CD4-positive, alpha-beta T cell treated with Interleukin-4 for 4 hours (primary cell): ENCODE results near the gene MST1.

Experiments used
- DNase-seq: peaks from one replicate; pipeline ENCODE4 v3.0.0-alpha.2; 2020

Gene MST1

GRCh38 chr3:49654955-49655556 is 34.2 kb downstream of the MST1 start:
- no peak for DNase-seq

GRCh38 chr3:49654176-49654825 is 35.0 kb downstream of the MST1 start:
- DNase-seq, result no peak

GRCh38 chr3:49653621-49654020 is 35.7 kb downstream of the MST1 start:
- no peak for DNase-seq

GRCh38 chr3:49652903-49653415 is 36.3 kb downstream of the MST1 start:
- no peak for DNase-seq

GRCh38 chr3:49652218-49652902 is 36.9 kb downstream of the MST1 start:
- no peak for DNase-seq

- no peak for DNase-seq
Observed at GRCh38 chr3:49650637-49651036, 38.6 kb downstream of the MST1 start.

GRCh38 chr3:49650177-49650576 is 39.1 kb downstream of the MST1 start:
- DNase-seq, result no peak

GRCh38 chr3:49649576-49649975 is 39.7 kb downstream of the MST1 start:
- DNase-seq, result no peak

GRCh38 chr3:49648354-49649019 is 40.8 kb downstream of the MST1 start:
- no peak for DNase-seq

- DNase-seq, result no peak
Observed at GRCh38 chr3:49647741-49648140, 41.5 kb downstream of the MST1 start.

- no peak for DNase-seq
Observed at GRCh38 chr3:49646236-49646635, 43.0 kb downstream of the MST1 start.

- no peak for DNase-seq
Observed at GRCh38 chr3:49644684-49645083, 44.6 kb downstream of the MST1 start.

- no peak for DNase-seq
Observed at GRCh38 chr3:49642708-49643145, 46.5 kb downstream of the MST1 start.

- no peak for DNase-seq
Observed at GRCh38 chr3:49641921-49642707, 47.2 kb downstream of the MST1 start.

- DNase-seq, result no peak
Observed at GRCh38 chr3:49641292-49641691, 48.0 kb downstream of the MST1 start.

GRCh38 chr3:49639551-49639950 is 49.7 kb downstream of the MST1 start:
- DNase-seq, result no peak

- no peak for DNase-seq
Observed at GRCh38 chr3:49638445-49638844, 50.8 kb downstream of the MST1 start.

- no peak for DNase-seq
Observed at GRCh38 chr3:49636883-49637609, 52.2 kb downstream of the MST1 start.

- DNase-seq, result no peak
Observed at GRCh38 chr3:49634736-49635135, 54.5 kb downstream of the MST1 start.
